WERI-Rb-1 (cell line): Measurements from ENCODE around the gene URGCP.
A peak's percentile ranks its signal among the peaks of the same experiment; 100 is the strongest.

Experiments
- DNase-seq: peaks from one replicate; pipeline ENCODE4 v3.0.0-alpha.2; 2020
- H3K27ac ChIP-seq: fragments of 250-450 bp; sonication (Bioruptor Pico); 2 replicates; pipeline ENCODE4 v1.5.1; 2020; ENCODE audit warnings: mild to moderate bottlenecking, moderate library complexity
- H3K27me3 ChIP-seq: fragments of 250-450 bp; sonication (Bioruptor Pico); 2 replicates; pipeline ENCODE4 v1.5.1; 2021; ENCODE audit warnings: mild to moderate bottlenecking, low read depth, moderate library complexity; ENCODE audit not compliant: insufficient read depth, severe bottlenecking
- H3K36me3 ChIP-seq: fragments of 250-450 bp; sonication (Bioruptor Pico); 2 replicates; pipeline ENCODE4 v1.5.1; 2020; ENCODE audit warnings: mild to moderate bottlenecking, moderate library complexity
- H3K4me3 ChIP-seq: 2 replicates; pipeline ENCODE4 v1.5.1; 2011; ENCODE audit warnings: low read depth, mild to moderate bottlenecking, control low read depth, low read length
- H3K9me3 ChIP-seq: fragments of 250-450 bp; sonication (Bioruptor Pico); 2 replicates; pipeline ENCODE4 v1.5.1; 2021; ENCODE audit warnings: mild to moderate bottlenecking, moderate library complexity; ENCODE audit not compliant: severe bottlenecking
- TF ChIP-seq, protein P1 (sequence below): IDR thresholded peaks from 2 replicates; pipeline ENCODE4 v1.5.1; 2011; ENCODE audit warnings: low read depth, mild to moderate bottlenecking, control low read depth, inconsistent platforms, low read length

The URGCP gene

DNA sequence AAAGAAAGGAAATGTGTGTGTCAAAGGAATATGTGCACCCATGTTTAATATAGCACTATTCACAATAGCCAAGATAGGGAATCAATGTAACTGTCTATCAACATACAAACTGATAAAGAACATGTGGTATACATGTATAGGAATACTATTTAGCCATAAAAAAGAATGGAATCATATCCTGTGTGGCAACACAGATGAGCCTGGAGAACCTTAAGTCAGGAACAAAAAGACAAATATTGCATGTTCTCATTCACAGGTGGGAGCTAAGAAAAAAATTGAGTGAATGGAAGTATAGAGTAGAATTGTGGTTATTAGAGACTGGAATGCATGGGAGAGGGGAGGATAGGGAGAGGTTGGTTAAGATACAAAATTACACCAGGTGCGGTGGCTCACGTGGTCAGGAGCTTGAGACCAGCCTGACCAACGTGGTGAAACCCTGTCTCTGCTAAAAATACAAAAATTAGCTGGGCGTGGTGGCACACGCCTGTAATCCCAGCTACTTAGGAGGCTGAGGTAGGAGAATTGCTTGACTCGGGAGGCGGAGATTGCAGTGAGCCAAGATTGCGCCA is 10.5 kb downstream of the URGCP start:
- no peaks in the 10 kb centered on the region; the same call in 1 of the 2 replicates for H3K36me3 ChIP-seq
- H3K27me3 ChIP-seq = no peaks in the 10 kb centered on the region
- no peak overlapping the region for H3K27ac ChIP-seq
- H3K9me3 ChIP-seq = no peaks in the 10 kb centered on the region
- TF ChIP-seq, protein P1, sequence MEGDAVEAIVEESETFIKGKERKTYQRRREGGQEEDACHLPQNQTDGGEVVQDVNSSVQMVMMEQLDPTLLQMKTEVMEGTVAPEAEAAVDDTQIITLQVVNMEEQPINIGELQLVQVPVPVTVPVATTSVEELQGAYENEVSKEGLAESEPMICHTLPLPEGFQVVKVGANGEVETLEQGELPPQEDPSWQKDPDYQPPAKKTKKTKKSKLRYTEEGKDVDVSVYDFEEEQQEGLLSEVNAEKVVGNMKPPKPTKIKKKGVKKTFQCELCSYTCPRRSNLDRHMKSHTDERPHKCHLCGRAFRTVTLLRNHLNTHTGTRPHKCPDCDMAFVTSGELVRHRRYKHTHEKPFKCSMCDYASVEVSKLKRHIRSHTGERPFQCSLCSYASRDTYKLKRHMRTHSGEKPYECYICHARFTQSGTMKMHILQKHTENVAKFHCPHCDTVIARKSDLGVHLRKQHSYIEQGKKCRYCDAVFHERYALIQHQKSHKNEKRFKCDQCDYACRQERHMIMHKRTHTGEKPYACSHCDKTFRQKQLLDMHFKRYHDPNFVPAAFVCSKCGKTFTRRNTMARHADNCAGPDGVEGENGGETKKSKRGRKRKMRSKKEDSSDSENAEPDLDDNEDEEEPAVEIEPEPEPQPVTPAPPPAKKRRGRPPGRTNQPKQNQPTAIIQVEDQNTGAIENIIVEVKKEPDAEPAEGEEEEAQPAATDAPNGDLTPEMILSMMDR = no peak
- DNase-seq = no peak
- no peak overlapping the region for H3K4me3 ChIP-seq

DNA sequence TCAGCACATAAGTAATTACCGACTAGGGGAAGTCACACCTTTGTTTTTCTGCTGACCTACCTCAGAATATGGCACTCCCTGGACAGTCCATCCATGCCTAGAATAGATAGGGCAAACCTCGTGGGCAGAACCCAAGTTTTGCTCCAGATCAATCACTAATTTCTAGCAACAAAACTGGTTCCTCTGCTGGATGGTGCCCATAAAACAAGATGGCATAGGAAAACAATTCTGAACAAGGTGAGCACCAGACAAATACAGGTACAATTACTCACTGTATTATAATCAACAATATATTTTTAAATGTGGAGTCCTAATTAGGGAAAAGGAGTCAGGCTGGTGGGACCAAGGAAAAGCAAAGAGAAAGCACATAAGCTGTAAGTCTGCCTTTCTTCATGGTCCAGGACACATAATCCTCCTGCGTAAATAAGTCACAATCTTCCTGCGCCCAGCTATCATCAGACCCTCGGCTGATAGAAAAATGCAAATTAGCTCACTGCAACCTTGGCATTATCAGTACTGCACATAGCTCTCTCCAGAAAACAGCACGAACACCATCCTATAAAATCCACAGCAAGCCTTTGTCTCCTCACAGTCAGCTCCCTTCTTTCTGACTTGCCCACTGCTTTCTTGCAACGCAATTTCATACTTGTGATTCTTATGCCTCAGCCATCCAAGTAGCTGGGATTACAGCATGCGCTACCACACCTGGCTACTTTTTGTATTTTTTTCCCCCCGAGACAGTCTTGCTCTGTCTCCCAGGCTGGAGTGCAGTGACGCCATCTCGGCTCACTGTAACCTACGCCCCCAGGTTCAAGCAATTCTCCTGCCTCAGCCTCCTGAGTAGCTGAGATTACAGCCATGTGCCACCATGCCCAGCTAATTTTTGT is 15.1 kb downstream of the URGCP start:
- TF ChIP-seq, protein P1 = no peak
- DNase-seq = no peak
- Histone ChIP-seq H3K9me3 (no peaks in the 10 kb centered on the region), H3K4me3 (no peak overlapping the region), H3K27ac (peak overlapping the region; percentile 60), H3K27me3 (no peaks in the 10 kb centered on the region), H3K36me3 (peaks cover 2% of the 10 kb centered on the region)

DNA sequence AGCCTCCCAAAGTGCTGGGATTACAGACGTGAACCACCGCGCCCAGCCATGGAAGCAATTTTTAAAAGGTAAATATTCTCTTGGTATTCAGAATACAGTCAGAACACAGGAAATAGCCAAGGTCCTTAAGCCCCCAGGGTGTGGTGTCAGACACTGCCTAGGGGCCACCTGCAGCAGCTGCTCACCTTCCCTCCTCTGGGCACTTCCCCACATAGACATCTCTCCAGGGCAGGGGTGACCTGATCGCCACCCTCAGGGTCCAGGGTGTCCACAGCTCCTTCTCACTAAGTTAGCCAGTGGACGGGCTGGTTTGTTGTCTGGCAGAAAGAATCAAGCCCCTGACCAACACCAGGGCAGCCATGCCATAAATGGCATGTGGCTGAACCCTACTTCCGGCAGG is 15.9 kb downstream of the URGCP start:
- Histone ChIP-seq H3K36me3 (peaks cover 10% of the 10 kb centered on the region), H3K9me3 (no peaks in the 10 kb centered on the region), H3K4me3 (no peak overlapping the region), H3K27ac (peak overlapping the region; percentile 60; the same call in 1 of the 2 replicates), H3K27me3 (no peaks in the 10 kb centered on the region)
- peak; percentile 23 for DNase-seq
- TF ChIP-seq, protein P1 = no peak

DNA sequence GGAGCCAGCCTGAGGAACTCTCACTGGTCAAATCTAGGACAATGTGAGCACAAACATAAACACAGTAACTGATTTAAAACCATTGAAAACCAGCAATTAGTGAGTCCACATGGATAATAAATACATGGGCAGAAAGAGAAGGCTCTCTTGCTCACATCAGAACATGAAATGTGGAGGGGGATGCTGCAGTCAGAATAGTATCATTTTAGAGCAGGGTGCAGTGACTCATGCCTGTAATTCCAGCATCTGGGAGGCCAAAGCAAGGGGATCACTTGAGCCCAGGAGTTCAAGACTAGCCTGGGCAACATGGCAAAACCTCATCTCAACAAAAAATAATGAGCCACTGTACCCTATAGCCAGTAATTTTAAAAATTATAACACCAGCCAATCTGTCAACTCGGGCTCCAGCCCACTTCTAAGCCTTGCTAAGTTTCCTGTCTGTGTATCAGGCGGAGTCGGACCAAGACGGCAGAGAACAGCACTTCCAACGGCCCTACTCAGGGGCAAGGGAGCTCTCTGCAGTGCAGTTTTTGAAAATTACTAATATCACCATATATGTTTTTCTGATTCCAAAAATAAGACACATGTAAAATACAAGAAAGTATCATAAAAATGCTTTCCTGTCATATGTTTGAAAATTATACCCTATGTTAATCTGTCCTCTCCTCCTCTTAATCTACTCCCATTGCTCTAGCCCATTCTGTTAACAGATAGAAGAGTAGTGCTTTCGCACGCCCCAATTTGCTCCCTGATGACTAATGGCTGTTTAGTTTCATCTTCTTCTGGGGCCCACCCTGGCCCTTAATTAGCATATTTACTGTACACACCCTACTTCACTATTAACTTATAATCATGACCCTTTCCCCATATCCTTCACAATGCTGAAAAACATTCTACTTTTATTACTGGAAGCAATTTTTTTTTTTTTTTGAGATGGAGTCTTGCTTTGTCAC is 17.1 kb downstream of the URGCP start:
- peaks cover 16% of the 10 kb centered on the region for H3K36me3 ChIP-seq
- no peak overlapping the region for H3K4me3 ChIP-seq
- TF ChIP-seq, protein P1 = no peak
- no peaks in the 10 kb centered on the region for H3K27me3 ChIP-seq
- H3K9me3 ChIP-seq = no peaks in the 10 kb centered on the region
- H3K27ac ChIP-seq = no peak overlapping the region
- no peak for DNase-seq

DNA sequence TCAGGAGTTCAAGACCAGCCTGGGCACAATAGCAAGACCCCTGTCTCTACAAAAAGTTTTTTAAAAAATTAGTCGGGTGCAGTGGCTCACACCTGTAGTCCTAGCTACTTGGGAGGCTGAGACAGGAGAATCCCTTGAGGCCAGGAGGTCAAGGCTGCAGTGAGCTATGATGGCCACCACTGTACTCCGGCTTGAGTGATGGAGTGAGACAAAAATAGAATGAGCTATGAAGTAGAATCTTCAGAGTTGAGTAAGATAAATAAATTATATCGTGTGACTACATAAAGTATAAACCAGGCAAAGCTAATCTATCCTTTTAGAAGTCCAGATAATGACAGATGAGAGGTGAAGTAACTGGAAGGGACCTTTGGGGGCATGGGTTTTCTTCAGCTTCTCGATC is 21.8 kb downstream of the URGCP start:
- H3K4me3 ChIP-seq = no peak overlapping the region
- H3K27ac ChIP-seq = no peak overlapping the region
- H3K36me3 ChIP-seq = peaks cover 37% of the 10 kb centered on the region
- no peaks in the 10 kb centered on the region for H3K9me3 ChIP-seq
- H3K27me3 ChIP-seq = no peaks in the 10 kb centered on the region
- TF ChIP-seq, protein P1 = no peak
- DNase-seq = no peak
